GM12874 (cell line): ENCODE results near the gene FIGN.

Experiments used
- TF ChIP-seq, protein P1 (sequence below): IDR thresholded peaks from 2 replicates; pipeline ENCODE4 v1.5.1; 2011; ENCODE audit warnings: low read depth, mild to moderate bottlenecking, control low read depth, low read length, moderate library complexity; ENCODE audit not compliant: insufficient read depth

Gene FIGN

DNA sequence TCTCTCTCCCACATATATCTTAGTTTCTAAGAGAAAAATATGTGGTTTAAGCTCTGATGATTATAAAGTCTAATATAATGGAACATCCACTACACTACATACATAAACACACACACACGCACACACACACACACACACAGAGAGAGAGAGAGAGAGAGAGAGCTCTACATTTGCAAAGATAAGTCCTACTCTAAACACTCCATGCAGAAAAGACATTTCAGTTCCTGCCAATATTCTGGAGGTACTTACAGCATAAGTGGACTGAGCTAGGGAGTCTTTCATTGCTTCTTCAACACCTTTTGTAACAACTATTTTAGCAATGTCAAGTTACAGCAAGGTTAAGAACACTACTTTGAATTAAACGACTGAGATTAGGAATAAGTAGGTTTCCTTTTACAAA, 80.1 kb downstream of the FIGN start:
- TF ChIP-seq, protein P1, sequence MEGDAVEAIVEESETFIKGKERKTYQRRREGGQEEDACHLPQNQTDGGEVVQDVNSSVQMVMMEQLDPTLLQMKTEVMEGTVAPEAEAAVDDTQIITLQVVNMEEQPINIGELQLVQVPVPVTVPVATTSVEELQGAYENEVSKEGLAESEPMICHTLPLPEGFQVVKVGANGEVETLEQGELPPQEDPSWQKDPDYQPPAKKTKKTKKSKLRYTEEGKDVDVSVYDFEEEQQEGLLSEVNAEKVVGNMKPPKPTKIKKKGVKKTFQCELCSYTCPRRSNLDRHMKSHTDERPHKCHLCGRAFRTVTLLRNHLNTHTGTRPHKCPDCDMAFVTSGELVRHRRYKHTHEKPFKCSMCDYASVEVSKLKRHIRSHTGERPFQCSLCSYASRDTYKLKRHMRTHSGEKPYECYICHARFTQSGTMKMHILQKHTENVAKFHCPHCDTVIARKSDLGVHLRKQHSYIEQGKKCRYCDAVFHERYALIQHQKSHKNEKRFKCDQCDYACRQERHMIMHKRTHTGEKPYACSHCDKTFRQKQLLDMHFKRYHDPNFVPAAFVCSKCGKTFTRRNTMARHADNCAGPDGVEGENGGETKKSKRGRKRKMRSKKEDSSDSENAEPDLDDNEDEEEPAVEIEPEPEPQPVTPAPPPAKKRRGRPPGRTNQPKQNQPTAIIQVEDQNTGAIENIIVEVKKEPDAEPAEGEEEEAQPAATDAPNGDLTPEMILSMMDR, result no peak

GRCh38 chr2:163652751-163653150, 83.1 kb downstream of the FIGN start:
- TF ChIP-seq, protein P1, result no peak

DNA sequence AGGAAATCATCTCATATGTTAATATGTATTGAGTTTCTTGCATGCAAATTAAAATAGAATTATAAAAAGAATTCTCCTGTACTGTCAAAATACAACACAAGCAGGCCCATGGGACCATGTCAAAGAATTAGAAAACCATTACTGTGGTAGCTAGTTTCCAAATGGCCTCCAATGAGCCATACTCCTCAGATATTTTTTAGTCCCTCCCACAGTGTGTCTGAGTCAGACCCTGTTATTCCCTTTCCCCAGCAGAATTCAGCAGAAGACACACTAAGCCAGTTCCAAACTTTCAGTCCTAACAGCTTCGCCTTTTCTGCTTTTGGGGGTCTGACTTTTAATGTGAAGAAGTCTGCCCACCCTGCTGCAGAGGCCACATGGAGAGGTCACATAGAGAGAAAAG, 86.7 kb downstream of the FIGN start:
- TF ChIP-seq, protein P1, result no peak

DNA sequence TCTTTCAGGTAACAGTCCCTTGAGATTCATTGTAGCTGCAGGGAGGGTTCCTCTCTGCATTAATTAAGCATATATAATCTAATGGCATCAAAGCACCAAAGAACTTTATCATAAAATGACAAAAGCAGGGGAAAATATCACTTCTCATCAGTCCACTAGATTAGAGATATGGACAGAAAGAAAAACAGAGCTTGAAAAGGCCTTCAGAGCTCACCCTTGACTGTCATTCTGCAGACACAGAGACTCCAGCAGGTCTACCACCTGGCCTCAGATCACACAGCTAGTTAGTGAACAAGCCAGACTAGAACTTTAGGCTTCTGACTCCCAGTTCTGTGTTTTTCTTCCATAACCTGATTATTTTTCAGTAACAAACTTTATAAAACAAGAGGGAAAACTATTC, 88.5 kb downstream of the FIGN start:
- TF ChIP-seq, protein P1, result no peak

DNA sequence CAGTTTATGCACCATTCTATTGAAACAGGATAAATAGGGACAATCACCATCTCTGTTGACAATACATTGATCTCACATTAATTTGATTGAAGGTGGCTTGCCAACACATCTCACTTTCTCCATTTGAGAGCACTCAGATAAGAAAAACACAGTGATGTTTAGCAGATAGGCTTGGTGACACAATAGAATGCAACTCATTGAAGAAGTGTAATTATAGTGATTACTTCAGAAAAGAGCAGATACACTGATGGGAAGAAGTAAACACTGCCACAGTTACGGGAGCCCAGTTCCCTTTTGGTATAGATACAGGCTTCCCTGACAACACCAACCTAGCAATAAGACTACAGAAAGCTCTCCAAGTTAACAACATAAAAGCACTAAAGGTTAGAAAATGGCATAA, 89.1 kb downstream of the FIGN start:
- TF ChIP-seq, protein P1, result no peak

- TF ChIP-seq, protein P1, result no peak
Observed at GRCh38 chr2:163644238-163644637, 91.6 kb downstream of the FIGN start.

DNA sequence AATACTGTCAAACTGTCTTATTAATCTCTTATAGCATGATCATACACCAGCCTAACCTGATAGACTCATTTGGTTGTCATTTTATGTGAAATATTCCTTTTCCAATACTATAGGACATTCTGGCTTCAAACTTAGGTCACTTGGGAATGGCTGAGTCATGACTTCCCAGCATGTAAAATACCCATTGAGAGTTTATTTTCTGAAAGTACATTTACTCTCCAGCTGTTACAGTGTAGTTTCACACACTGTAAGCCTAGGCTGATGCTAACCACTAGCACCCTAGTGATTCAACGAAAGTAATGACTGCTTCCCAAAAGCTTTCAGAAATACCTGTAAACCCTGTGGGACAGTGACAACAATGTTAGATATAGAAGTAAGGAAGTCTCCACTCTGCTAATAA, 93.8 kb downstream of the FIGN start:
- TF ChIP-seq, protein P1, result no peak

DNA sequence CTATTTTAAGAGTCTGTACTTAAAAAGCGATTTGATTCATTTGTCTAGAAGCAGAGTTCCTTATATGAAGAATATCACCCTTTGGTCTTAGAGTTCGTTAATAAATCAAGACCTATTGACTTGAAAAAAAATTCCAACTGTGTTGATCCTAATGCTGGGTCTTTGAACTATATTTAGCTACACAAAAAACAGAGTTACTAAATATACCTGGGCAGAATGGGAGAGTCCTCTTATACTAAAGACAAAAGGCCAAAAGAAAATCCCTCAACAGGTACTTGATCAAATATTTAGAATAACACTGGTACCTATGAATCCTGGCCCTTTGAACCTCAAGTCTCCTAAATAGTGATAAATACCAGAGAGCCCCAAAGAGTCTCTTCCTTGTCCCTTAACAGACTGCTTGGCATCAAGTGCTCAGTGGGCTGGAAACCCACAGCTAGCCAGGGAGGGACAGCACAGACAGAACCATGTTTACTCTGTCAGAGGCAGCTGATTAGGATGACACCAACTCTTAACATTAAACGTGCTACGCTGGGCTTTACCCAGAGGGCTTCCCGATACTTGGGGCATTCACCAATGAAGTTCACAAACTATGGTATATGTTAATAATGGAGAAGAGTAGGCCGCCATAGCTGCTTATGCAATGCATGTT, 95.1 kb downstream of the FIGN start:
- TF ChIP-seq, protein P1, result no peak
